Breast epithelium (tissue), 3 donors: ENCODE measurements around the gene CPNE4.

Experiments
- CTCF ChIP-seq, 3 donors: fragments of 450-650 bp; IDR thresholded peaks; one replicate each; pipeline ENCODE4 v1.5.1; 2016 to 2017; ENCODE audit warnings: antibody characterized with exemption in 3 of 3, mild to moderate bottlenecking in 3 of 3, moderate library complexity in 3 of 3
- POLR2A ChIP-seq: fragments of 450-650 bp; IDR thresholded peaks from one replicate; pipeline ENCODE4 v1.6.1; 2016; ENCODE audit warnings: antibody characterized with exemption, mild to moderate bottlenecking, moderate library complexity
- POLR2AphosphoS5 ChIP-seq, 3 donors: sonication (generic); formaldehyde crosslinking; IDR thresholded peaks; one replicate each; pipeline ENCODE4 v1.6.1; 2017; ENCODE audit warnings: antibody characterized with exemption in 3 of 3

DNA sequence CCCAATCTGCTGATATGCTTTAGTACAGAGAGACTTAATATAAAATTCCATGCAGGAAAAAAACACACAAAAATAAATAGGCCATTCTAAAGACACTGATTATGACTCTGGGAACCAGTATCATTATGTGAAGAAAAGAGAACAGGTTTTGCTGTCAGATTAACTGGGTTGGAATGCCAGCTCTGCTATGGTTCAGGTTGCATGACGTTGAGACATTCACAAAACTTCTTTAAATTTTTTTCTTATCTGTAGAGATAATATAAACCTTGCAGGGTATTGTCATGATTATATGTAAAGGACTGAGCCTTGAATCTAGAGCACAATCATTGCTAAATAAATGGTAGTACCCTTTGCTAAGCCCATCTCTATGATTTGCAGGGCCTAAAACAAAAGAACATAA is 86.0 kb downstream of the CPNE4 start:
- no peak for TF ChIP-seq CTCF (IDR thresholded peaks at IDR 0.05)
- no peak for TF ChIP-seq POLR2AphosphoS5 (IDR thresholded peaks at IDR 0.05)
- no peak for TF ChIP-seq POLR2A
